SK-N-SH (cell line): Measurements from ENCODE around the gene GUCY1A2. TPM values are rescaled to one million over a fixed set of nuclear protein-coding genes. Genes with fewer than 3 reads are reported as not detected.

Source experiments
- CTCF ChIA-PET: fragments of 300-600, 350-600 bp; formaldehyde crosslinking; extraction: SDS; loops from one replicate; lab custom pipeline; 2021; lab: Yijun Ruan, JAX
- POLR2A ChIA-PET: fragments of 350-600 bp; sonication (Branson Sonifier 250); formaldehyde crosslinking; extraction: SDS; loops from one replicate; lab custom pipeline; 2020; ENCODE audit warnings: antibody characterized with exemption, inconsistent platforms; lab: Yijun Ruan, JAX
- DNase-seq: peaks from one replicate; pipeline ENCODE4 v3.0.0; 2012
- H2AFZ ChIP-seq: fragments of 200-600 bp; sonication (generic); 2 replicates; pipeline ENCODE4 v1.8.1; 2016; ENCODE audit warnings: antibody characterized with exemption, mild to moderate bottlenecking, low read depth
- H3F3A ChIP-seq: fragments of 200-600 bp; sonication (generic); replicated peaks from 2 replicates; pipeline ENCODE3; 2016; ENCODE audit warnings: antibody characterized with exemption, mild to moderate bottlenecking; ENCODE audit not compliant: insufficient read depth
- H3K27ac ChIP-seq, 2 experiments: fragments of 200-500 bp in 1 of 2; fragments of 200-600 bp in 1 of 2; sonication (Bioruptor generic) in 1 of 2; sonication (generic), shearing (Covaris generic) in 1 of 2; 2 replicates each; pipeline versions ENCODE4 v1.5.1 to v1.6.1; 2014 to 2016; ENCODE audit warnings: low read depth in 2 of 2, inconsistent platforms in 1 of 2, low read length in 1 of 2, mild to moderate bottlenecking in 1 of 2, mixed read lengths in 1 of 2
- H3K27me3 ChIP-seq: fragments of 200-600 bp; sonication (generic), shearing (Covaris generic); 2 replicates; pipeline ENCODE4 v1.6.1; 2016; ENCODE audit warnings: mixed run types; ENCODE audit not compliant: insufficient read depth
- H3K36me3 ChIP-seq, 2 experiments: fragments of 200-500 bp in 1 of 2; fragments of 200-600 bp in 1 of 2; sonication (Bioruptor generic) in 1 of 2; sonication (generic) in 1 of 2; replicated peaks in 1 of 2; 2 replicates each; pipeline versions ENCODE3 to v1.5.1; 2014 to 2016; ENCODE audit warnings: low read length in 1 of 2, mild to moderate bottlenecking in 1 of 2; ENCODE audit not compliant: insufficient read depth in 2 of 2, control insufficient read depth in 1 of 2
- H3K4me1 ChIP-seq, 2 experiments: fragments of 200-500 bp in 1 of 2; fragments of 200-600 bp in 1 of 2; sonication (Bioruptor generic) in 1 of 2; sonication (generic), shearing (Covaris generic) in 1 of 2; 2 replicates each; pipeline versions ENCODE4 v1.5.1 to v1.6.1; 2014 to 2016; ENCODE audit warnings: low read depth in 1 of 2, low read length in 1 of 2, mixed run types in 1 of 2; ENCODE audit not compliant: insufficient read depth in 2 of 2, control insufficient read depth in 1 of 2
- H3K4me2 ChIP-seq: fragments of 200-600 bp; sonication (generic), shearing (Covaris generic); 2 replicates; pipeline ENCODE4 v1.6.1; 2017; ENCODE audit warnings: mixed run types
- H3K4me3 ChIP-seq, 2 experiments: fragments of 200-500 bp in 1 of 2; fragments of 200-600 bp in 1 of 2; sonication (Bioruptor generic) in 1 of 2; sonication (generic), shearing (Covaris generic) in 1 of 2; 2 replicates each; pipeline versions ENCODE4 v1.5.1 to v1.8.1; 2014 to 2016; ENCODE audit warnings: low read depth in 2 of 2, inconsistent platforms in 1 of 2, low read length in 1 of 2, mild to moderate bottlenecking in 1 of 2, mixed read lengths in 1 of 2, moderate library complexity in 1 of 2
- H3K79me2 ChIP-seq: fragments of 200-600 bp; sonication (generic); 2 replicates; pipeline ENCODE4 v1.8.1; 2017; ENCODE audit warnings: mild to moderate bottlenecking; ENCODE audit not compliant: insufficient read depth
- H3K9ac ChIP-seq: fragments of 200-600 bp; sonication (generic); 2 replicates; pipeline ENCODE4 v1.6.1; 2017; ENCODE audit warnings: mixed run types
- H3K9me2 ChIP-seq: fragments of 200-600 bp; sonication (generic); 2 replicates; pipeline ENCODE4 v1.6.1; 2017; ENCODE audit warnings: mixed run types
- H3K9me3 ChIP-seq: fragments of 200-600 bp; sonication (generic); 2 replicates; pipeline ENCODE4 v1.6.1; 2017; ENCODE audit warnings: mixed run types, mild to moderate bottlenecking, moderate library complexity
- H4K20me1 ChIP-seq: fragments of 200-600 bp; sonication (generic); 2 replicates; pipeline ENCODE4 v1.6.1; 2017; ENCODE audit warnings: mild to moderate bottlenecking, mixed run types; ENCODE audit not compliant: insufficient read depth
- FOXM1 ChIP-seq: IDR thresholded peaks from 2 replicates; pipeline ENCODE4 v1.4.0; 2012; ENCODE audit warnings: low read depth, mild to moderate bottlenecking
- GABPA ChIP-seq: IDR thresholded peaks from 2 replicates; pipeline ENCODE4 v1.4.0; 2012; ENCODE audit warnings: low read depth, mild to moderate bottlenecking
- GATA2 ChIP-seq: sonication (generic); formaldehyde crosslinking; IDR thresholded peaks from 2 replicates; pipeline ENCODE4 v1.5.0; 2020; ENCODE audit warnings: mild to moderate bottlenecking, missing genetic modification reagents
- NRF1 ChIP-seq: IDR thresholded peaks from 2 replicates; pipeline ENCODE4 v1.6.1; 2012; ENCODE audit warnings: low read depth, mild to moderate bottlenecking, low read length
- POLR2AphosphoS5 ChIP-seq: IDR thresholded peaks from 2 replicates; pipeline ENCODE4 v1.6.1; 2012; ENCODE audit warnings: low read depth, low read length
- REST ChIP-seq: IDR thresholded peaks from 2 replicates; pipeline ENCODE4 v1.6.1; 2012; ENCODE audit warnings: mild to moderate bottlenecking, low read depth, low read length, moderate library complexity
- TCF12 ChIP-seq: IDR thresholded peaks from 2 replicates; pipeline ENCODE4 v1.4.0; 2012
- WGBS: methylation state at CpG from one replicate; pipeline ENCODE4 v1.1.6; 2017; ENCODE audit warnings: low lambda C conversion rate; 5-methylcytosine and 5-hydroxymethylcytosine counted together
- polyA plus RNA-seq, 3 experiments: library from polyadenylated mRNA; depleted of rRNA; stranded (reverse); fragments of >200 nt; gene quantifications; 2 replicates each; pipeline ENCODE4 v1.2.3, GENCODE V29; 2012
- TF ChIP-seq, protein P1 (sequence below): fragments of 150-350 bp; IDR thresholded peaks from 2 replicates; pipeline ENCODE4 v1.6.1; 2016; ENCODE audit warnings: mild to moderate bottlenecking, low read depth, low read length
- TF ChIP-seq, protein P2 (sequence below): fragments of 200-600 bp; sonication (generic); IDR thresholded peaks from 2 replicates; pipeline ENCODE4 v1.6.1; 2017; ENCODE audit warnings: antibody characterized with exemption, mild to moderate bottlenecking, moderate library complexity
- TF ChIP-seq, protein P3 (sequence below): IDR thresholded peaks from 2 replicates; pipeline ENCODE4 v1.4.0; 2012; ENCODE audit warnings: low read depth, borderline replicate concordance

Gene GUCY1A2
- polyA plus RNA-seq, 1 of the 3 experiments (the other 2 are of a cell fraction), result 0.26 TPM

- WGBS, result 50% methylated on average over 2 of the region's 2 CpGs
- Histone ChIP-seq H3K79me2 (no peaks in the 10 kb centered on the region), H3K9ac (no peak overlapping the region), H3K9me3 (no peaks in the 10 kb centered on the region), H3K36me3 (peaks cover 0 to 3% of the 10 kb centered on the region in 2 experiments), H4K20me1 (no peaks in the 10 kb centered on the region), H3K27ac (no peak overlapping the region; a peak in 1 of 4 replicates), H3K9me2 (no peaks in the 10 kb centered on the region), H2AFZ (no peak overlapping the region), H3K4me2 (no peak overlapping the region), H3K27me3 (no peaks in the 10 kb centered on the region), H3F3A (no peaks in the 10 kb centered on the region), H3K4me1 (peaks cover 0 to 4% of the 10 kb centered on the region in 2 experiments; a peak in 1 of 4 replicates), H3K4me3 (no peak overlapping the region)
- CTCF ChIA-PET, result no interaction called here
- TF ChIP-seq GATA2, result no peak
- TF ChIP-seq GABPA, result no peak
- no peak for TF ChIP-seq FOXM1
- TF ChIP-seq, protein P1, sequence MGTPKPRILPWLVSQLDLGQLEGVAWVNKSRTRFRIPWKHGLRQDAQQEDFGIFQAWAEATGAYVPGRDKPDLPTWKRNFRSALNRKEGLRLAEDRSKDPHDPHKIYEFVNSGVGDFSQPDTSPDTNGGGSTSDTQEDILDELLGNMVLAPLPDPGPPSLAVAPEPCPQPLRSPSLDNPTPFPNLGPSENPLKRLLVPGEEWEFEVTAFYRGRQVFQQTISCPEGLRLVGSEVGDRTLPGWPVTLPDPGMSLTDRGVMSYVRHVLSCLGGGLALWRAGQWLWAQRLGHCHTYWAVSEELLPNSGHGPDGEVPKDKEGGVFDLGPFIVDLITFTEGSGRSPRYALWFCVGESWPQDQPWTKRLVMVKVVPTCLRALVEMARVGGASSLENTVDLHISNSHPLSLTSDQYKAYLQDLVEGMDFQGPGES, result no peak
- TF ChIP-seq POLR2AphosphoS5, result no peak
- no peak for TF ChIP-seq NRF1
- TF ChIP-seq, protein P2, sequence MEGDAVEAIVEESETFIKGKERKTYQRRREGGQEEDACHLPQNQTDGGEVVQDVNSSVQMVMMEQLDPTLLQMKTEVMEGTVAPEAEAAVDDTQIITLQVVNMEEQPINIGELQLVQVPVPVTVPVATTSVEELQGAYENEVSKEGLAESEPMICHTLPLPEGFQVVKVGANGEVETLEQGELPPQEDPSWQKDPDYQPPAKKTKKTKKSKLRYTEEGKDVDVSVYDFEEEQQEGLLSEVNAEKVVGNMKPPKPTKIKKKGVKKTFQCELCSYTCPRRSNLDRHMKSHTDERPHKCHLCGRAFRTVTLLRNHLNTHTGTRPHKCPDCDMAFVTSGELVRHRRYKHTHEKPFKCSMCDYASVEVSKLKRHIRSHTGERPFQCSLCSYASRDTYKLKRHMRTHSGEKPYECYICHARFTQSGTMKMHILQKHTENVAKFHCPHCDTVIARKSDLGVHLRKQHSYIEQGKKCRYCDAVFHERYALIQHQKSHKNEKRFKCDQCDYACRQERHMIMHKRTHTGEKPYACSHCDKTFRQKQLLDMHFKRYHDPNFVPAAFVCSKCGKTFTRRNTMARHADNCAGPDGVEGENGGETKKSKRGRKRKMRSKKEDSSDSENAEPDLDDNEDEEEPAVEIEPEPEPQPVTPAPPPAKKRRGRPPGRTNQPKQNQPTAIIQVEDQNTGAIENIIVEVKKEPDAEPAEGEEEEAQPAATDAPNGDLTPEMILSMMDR, result no peak
- TF ChIP-seq TCF12, result no peak
- no peak for TF ChIP-seq REST
- TF ChIP-seq, protein P3, sequence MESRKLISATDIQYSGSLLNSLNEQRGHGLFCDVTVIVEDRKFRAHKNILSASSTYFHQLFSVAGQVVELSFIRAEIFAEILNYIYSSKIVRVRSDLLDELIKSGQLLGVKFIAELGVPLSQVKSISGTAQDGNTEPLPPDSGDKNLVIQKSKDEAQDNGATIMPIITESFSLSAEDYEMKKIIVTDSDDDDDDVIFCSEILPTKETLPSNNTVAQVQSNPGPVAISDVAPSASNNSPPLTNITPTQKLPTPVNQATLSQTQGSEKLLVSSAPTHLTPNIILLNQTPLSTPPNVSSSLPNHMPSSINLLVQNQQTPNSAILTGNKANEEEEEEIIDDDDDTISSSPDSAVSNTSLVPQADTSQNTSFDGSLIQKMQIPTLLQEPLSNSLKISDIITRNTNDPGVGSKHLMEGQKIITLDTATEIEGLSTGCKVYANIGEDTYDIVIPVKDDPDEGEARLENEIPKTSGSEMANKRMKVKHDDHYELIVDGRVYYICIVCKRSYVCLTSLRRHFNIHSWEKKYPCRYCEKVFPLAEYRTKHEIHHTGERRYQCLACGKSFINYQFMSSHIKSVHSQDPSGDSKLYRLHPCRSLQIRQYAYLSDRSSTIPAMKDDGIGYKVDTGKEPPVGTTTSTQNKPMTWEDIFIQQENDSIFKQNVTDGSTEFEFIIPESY, result no peak
- no peak for DNase-seq
- POLR2A ChIA-PET, result no interaction called here
These were observed 113.5 kb downstream of the GUCY1A2 start for GRCh38 chr11:106904826-106905225.
